PC-3 (cell line): Measurements from ENCODE around the gene ATXN7L3. TPM values are rescaled to one million over a fixed set of nuclear protein-coding genes. Genes with fewer than 3 reads are reported as not detected.

Experiments
- ATAC-seq: fragments of 200-7000 bp; cut with Tn5 transposase; 2 replicates; pipeline ENCODE4 v1.9.1; 2020; ENCODE audit warnings: mild to moderate bottlenecking, moderate library complexity
- BruUV-seq: library from RNA; stranded (reverse); fragments of 400-500 nt; replicated peaks from 2 replicates; lab custom pipeline; 2021; lab: Mats Ljungman, UMichigan
- CTCF ChIA-PET: fragments of 300-600 bp; sonication (Branson Sonifier 250); formaldehyde crosslinking; loops from one replicate; lab custom pipeline; 2022; ENCODE audit warnings: antibody characterized with exemption; lab: Charles Lee
- POLR2A ChIA-PET: fragments of 300-600 bp; sonication (Branson Sonifier 250); formaldehyde crosslinking; loops from one replicate; lab custom pipeline; 2022; ENCODE audit warnings: antibody characterized with exemption; ENCODE audit not compliant: unreplicated experiment; lab: Charles Lee
- DNase-seq: peaks from one replicate; pipeline ENCODE4 v3.0.0-alpha.2; 2015
- H2AFZ ChIP-seq: fragments of 300-600 bp; sonication (generic); 2 replicates; pipeline ENCODE4 v1.6.0; 2016; ENCODE audit warnings: antibody characterized with exemption, low read length
- H3F3A ChIP-seq: fragments of 300-600 bp; sonication (generic); one replicate; pipeline ENCODE4 v1.6.0; 2017; ENCODE audit warnings: antibody characterized with exemption, low read length, control low read depth, mild to moderate bottlenecking; ENCODE audit not compliant: unreplicated experiment
- H3K27ac ChIP-seq: fragments of 300-600 bp; sonication (generic); 2 replicates; pipeline ENCODE4 v1.5.1; 2016; ENCODE audit warnings: mild to moderate bottlenecking, low read length
- H3K27me3 ChIP-seq: fragments of 300-600 bp; sonication (generic); 2 replicates; pipeline ENCODE4 v1.6.1; 2016; ENCODE audit warnings: low read length, mixed read lengths
- H3K36me3 ChIP-seq: fragments of 300-600 bp; sonication (generic); 2 replicates; pipeline ENCODE4 v1.6.1; 2016; ENCODE audit warnings: low read depth, mixed run types, low read length, mixed read lengths
- H3K4me1 ChIP-seq: fragments of 300-600 bp; sonication (generic); 2 replicates; pipeline ENCODE4 v1.5.1; 2016; ENCODE audit warnings: low read length; ENCODE audit not compliant: insufficient read depth
- H3K4me2 ChIP-seq: fragments of 300-600 bp; sonication (generic); 2 replicates; pipeline ENCODE4 v1.6.0; 2016; ENCODE audit warnings: low read length
- H3K4me3 ChIP-seq: fragments of 300-600 bp; sonication (generic); 2 replicates; pipeline ENCODE4 v1.5.1; 2016; ENCODE audit warnings: mild to moderate bottlenecking, low read length, mixed read lengths
- H3K79me2 ChIP-seq: fragments of 300-600 bp; sonication (generic); 2 replicates; pipeline ENCODE4 v1.6.1; 2017; ENCODE audit warnings: low read length, mixed read lengths
- H3K9ac ChIP-seq: fragments of 300-600 bp; sonication (generic); 2 replicates; pipeline ENCODE4 v1.6.0; 2016; ENCODE audit warnings: mild to moderate bottlenecking, low read length
- H3K9me2 ChIP-seq: fragments of 300-600 bp; sonication (generic); replicated peaks from 2 replicates; pipeline ENCODE4 v1.6.1; 2016; ENCODE audit warnings: mixed run types, low read length, mixed read lengths
- H3K9me3 ChIP-seq: fragments of 300-600 bp; sonication (generic); 2 replicates; pipeline ENCODE4 v1.6.1; 2016; ENCODE audit warnings: low read length, mixed read lengths
- H4K20me1 ChIP-seq: fragments of 300-600 bp; sonication (generic); 2 replicates; pipeline ENCODE4 v1.6.1; 2016; ENCODE audit warnings: low read length, mixed read lengths
- CTCF ChIP-seq: fragments of 300-600 bp; sonication (generic); conservative IDR thresholded peaks from 2 replicates; pipeline ENCODE4 v1.5.1; 2017; ENCODE audit warnings: antibody characterized with exemption, low read depth, mild to moderate bottlenecking, low read length
- EZH2 ChIP-seq: fragments of 300-600 bp; sonication (generic); IDR thresholded peaks from one replicate; pipeline ENCODE4 v1.6.1; 2017; ENCODE audit warnings: antibody characterized with exemption, mild to moderate bottlenecking, low read length; ENCODE audit not compliant: unreplicated experiment
- EZH2phosphoT487 ChIP-seq: fragments of 300-600 bp; sonication (generic); IDR thresholded peaks from 2 replicates; pipeline ENCODE4 v1.6.1; 2018; ENCODE audit warnings: mild to moderate bottlenecking, antibody characterized with exemption, low read length, borderline replicate concordance
- intact Hi-C: fragments of 100-400 bp; cut with micrococcal nuclease; formaldehyde crosslinking; loops from 2 replicates; pipeline ENCODE4 v1.9.0; 2023
- total RNA-seq: library from RNA; depleted of rRNA; stranded (reverse); fragments of >200 nt; gene quantifications from 2 replicates; pipeline ENCODE4 v1.2.3, GENCODE V29; 2014

ATXN7L3 gene
- total RNA-seq, 1 experiment from 2014 or later, result 73.9 TPM

GRCh38 chr17:44186307-44187130 is 13.2 kb downstream of the ATXN7L3 start, which contains the start of gene TMUB2:
Gene TMUB2, plus strand, starts transcription at chr17:44186972. Its CDS starts 737 bp downstream, at chr17:44187709.
- Histone ChIP-seq H3K9me2 (no peaks in the 10 kb centered on the region), H3K36me3 (peaks cover 15% of the 10 kb centered on the region; the same call in 1 of the 2 replicates), H3K27me3 (no peaks in the 10 kb centered on the region), H3K9ac (peak within 1 kb of the TSS; percentile 95), H3K27ac (peak within 1 kb of the TSS; percentile 83), H3K9me3 (no peaks in the 10 kb centered on the region), H2AFZ (peak within 1 kb of the TSS; percentile 87), H3F3A (no peaks in the 10 kb centered on the region), H3K4me1 (peaks cover 18% of the 10 kb centered on the region), H3K4me2 (peak within 1 kb of the TSS; percentile 84), H3K4me3 (peak within 1 kb of the TSS; percentile 94), H3K79me2 (peaks cover 71% of the 10 kb centered on the region), H4K20me1 (no peaks in the 10 kb centered on the region)
- ChIA-PET POLR2A (interaction anchor here (0.5 to 1.0 kb wide), 5 partner anchors 18 to 570 kb away, joined by 3 to 13 read pairs (median 3); no protein-coding TSS in a partner anchor), CTCF (interaction anchor here (0.6 to 1.3 kb wide), 7 partner anchors 23 to 337 kb away, joined by 3 to 11 read pairs (median 4); no protein-coding TSS in a partner anchor)
- TSS peak; percentile 74 for BruUV-seq
- ATAC-seq (peak; percentile 88), DNase-seq (peak; percentile 100)
- TF ChIP-seq EZH2phosphoT487, result no peak
- no peak for TF ChIP-seq CTCF
- no peak for TF ChIP-seq EZH2
- intact Hi-C loops, result loop anchor here (1.0 to 10.0 kb wide), 3 partner anchors 12 to 112 kb away; partner anchors contain the start of gene G6PC3

- ChIA-PET CTCF (interaction anchor here (0.5 to 1.3 kb wide), 3 partner anchors 16 to 44 kb away, joined by 3 to 8 read pairs (median 4); no protein-coding TSS in a partner anchor), POLR2A (no interaction called here)
- Histone ChIP-seq H3K27ac (no peak overlapping the region), H3K9me2 (no peaks in the 10 kb centered on the region), H3K27me3 (no peaks in the 10 kb centered on the region), H3K4me1 (peaks cover 18% of the 10 kb centered on the region), H3K4me2 (peak overlapping the region; percentile 81; the same call in 1 of the 2 replicates), H2AFZ (no peak overlapping the region), H3K36me3 (peaks cover 15% of the 10 kb centered on the region; the same call in 1 of the 2 replicates), H3K9ac (no peak overlapping the region), H3K79me2 (peaks cover 71% of the 10 kb centered on the region), H3K9me3 (no peaks in the 10 kb centered on the region), H3K4me3 (no peak overlapping the region), H3F3A (no peaks in the 10 kb centered on the region), H4K20me1 (no peaks in the 10 kb centered on the region)
- no TSS peak for BruUV-seq
- no peak for TF ChIP-seq EZH2phosphoT487
- no peak for TF ChIP-seq EZH2
- TF ChIP-seq CTCF, result no peak
- no peak for DNase-seq
- intact Hi-C loops, result loop anchor here (10.0 kb wide), 1 partner anchor 110 kb away; the partner anchor contains the start of gene G6PC3
- ATAC-seq, result no peak
These were observed 15.4 kb downstream of the ATXN7L3 start for GRCh38 chr17:44184212-44184810.
